BLaER1 treated with 17β-estradiol and CSF1 and Interleukin-3, amounts not matched to agents 10 nM and 100 nM (cell line): Measurements from ENCODE around the gene RPEL1.
"Not testable (repeated sequence)": the region's sequence is repeated elsewhere in the genome, so short reads cannot be mapped to it uniquely, and the experiment has no call there.

Source experiments
- H3K27ac ChIP-seq, 11 experiments: shearing (Covaris generic); formaldehyde crosslinking; 2 replicates each; pipeline ENCODE4 v1.8.1; 2022
- H3K27me3 ChIP-seq, 11 experiments: shearing (Covaris generic); formaldehyde crosslinking; 2 replicates each; pipeline ENCODE4 v1.8.1; 2022
- H3K36me3 ChIP-seq, 11 experiments: shearing (Covaris generic); formaldehyde crosslinking; 2 replicates each; pipeline ENCODE4 v1.8.1; 2022
- H3K4me1 ChIP-seq, 10 experiments: shearing (Covaris generic); formaldehyde crosslinking; 2 replicates each; pipeline ENCODE4 v1.8.1; 2022
- H3K4me2 ChIP-seq, 11 experiments: shearing (Covaris generic); formaldehyde crosslinking; 2 replicates each; pipeline ENCODE4 v1.8.1; 2022
- H3K4me3 ChIP-seq, 10 experiments: shearing (Covaris generic); formaldehyde crosslinking; 2 replicates each; pipeline ENCODE4 v1.8.1; 2022
- H3K9ac ChIP-seq, 11 experiments: shearing (Covaris generic); formaldehyde crosslinking; 2 replicates each; pipeline ENCODE4 v1.8.1; 2022
- H3K9me3 ChIP-seq, 11 experiments: shearing (Covaris generic); formaldehyde crosslinking; replicated peaks in 1 of 11; 2 replicates each; pipeline ENCODE4 v1.8.1; 2022
- H4K20me1 ChIP-seq, 11 experiments: shearing (Covaris generic); formaldehyde crosslinking; 2 replicates each; pipeline ENCODE4 v1.8.1; 2022
- Cebpa-rat ChIP-seq, 11 experiments: shearing (Covaris generic); IDR thresholded peaks; 2 replicates each; pipeline ENCODE4 v1.8.1; 2022

The RPEL1 gene

GRCh38 chr10:103207141-103207540 is 38.5 kb upstream of the RPEL1 start:
- Histone ChIP-seq H3K9me3 (peaks cover 37 to 58% (median 53%) of the 10 kb centered on the region in 11 experiments), H3K27me3 (no peaks in the 10 kb centered on the region), H3K4me1 (peaks cover 0 to 8% (median 0%) of the 10 kb centered on the region in 10 experiments; a peak in 7 of 20 replicates), H4K20me1 (no peaks in the 10 kb centered on the region), H3K4me2 (no peak overlapping the region), H3K27ac (no peak overlapping the region), H3K9ac (no peak overlapping the region), H3K36me3 (no peaks in the 10 kb centered on the region; a peak in 1 of 22 replicates), H3K4me3 (no peak overlapping the region)
- no peak for TF ChIP-seq Cebpa-rat (IDR thresholded peaks at IDR 0.05)

DNA sequence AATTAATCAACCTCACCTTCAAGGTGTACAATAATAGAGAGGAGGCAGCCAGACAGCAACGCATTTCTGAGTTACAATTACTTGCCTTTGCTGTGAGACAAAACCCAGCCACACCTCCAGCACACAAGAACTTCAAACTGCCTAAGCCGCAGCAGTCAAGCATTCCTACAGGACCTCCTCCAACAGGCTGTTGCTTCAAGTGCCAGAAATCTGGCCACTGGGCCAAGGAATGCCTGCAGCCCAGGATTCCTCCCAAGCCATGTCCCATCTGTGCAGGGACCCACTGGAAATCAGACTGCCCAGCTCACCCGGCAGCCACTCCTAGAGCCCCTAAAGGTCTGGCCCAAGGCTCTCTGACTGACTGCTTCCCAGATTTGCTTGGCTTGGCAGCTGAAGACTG is 38.0 kb upstream of the RPEL1 start:
- H3K27me3 ChIP-seq, H3K27ac ChIP-seq, H3K36me3 ChIP-seq: not testable (repeated sequence)

DNA sequence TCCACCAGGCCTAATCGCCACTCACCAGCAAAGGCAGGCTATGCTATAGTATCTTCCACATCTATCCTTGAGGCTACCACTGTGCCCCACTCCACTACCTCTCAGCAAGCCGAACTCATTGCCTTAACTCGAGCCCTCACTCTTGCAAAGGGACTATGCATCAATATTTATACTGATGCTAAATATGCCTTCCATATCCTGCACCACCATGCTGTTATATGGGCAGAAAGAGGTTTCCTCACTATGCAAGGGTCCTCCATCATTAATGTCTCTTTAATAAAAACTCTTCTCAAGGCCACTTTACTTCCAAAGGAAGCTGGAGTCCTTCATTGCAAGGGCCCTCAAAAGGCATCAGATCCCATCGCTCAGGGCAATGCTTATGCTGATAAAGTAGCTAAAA is 35.4 kb upstream of the RPEL1 start:
- not testable (repeated sequence) for H4K20me1 ChIP-seq, H3K27me3 ChIP-seq, H3K4me3 ChIP-seq, H3K4me1 ChIP-seq, H3K36me3 ChIP-seq, H3K4me2 ChIP-seq, H3K27ac ChIP-seq, H3K9ac ChIP-seq
- peaks cover 38 to 74% (median 56%) of the 10 kb centered on the region in 11 experiments for H3K9me3 ChIP-seq

More for the DNA sequence above, 38.0 kb upstream of the RPEL1 start:
- H4K20me1 ChIP-seq, H3K4me3 ChIP-seq, H3K4me2 ChIP-seq, H3K4me1 ChIP-seq, H3K9ac ChIP-seq: not testable (repeated sequence)
- H3K9me3 ChIP-seq, result peaks cover 38 to 63% (median 56%) of the 10 kb centered on the region in 11 experiments

DNA sequence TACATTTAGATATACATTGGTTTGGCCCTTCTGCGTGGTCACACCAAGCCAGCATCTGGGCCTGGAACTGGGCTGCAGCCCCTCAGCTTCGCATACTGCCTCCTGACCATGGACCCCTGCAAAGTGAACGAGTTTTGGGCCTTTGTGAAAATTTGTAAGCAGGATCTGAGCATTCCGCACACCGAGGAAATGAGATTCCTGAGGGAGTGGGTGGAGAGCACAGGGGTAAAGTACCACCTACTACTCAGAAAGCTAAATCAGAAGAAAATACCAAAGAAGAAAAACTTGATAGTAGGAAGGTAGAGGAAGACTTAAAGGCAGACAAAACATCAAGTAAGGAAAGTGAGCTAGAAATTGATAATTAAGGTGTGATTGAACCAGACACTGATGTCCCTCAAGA is 30.1 kb upstream of the RPEL1 start:
- Histone ChIP-seq H3K4me3 (no peak overlapping the region), H3K27me3 (no peaks in the 10 kb centered on the region), H3K9me3 (peaks cover 10 to 32% (median 19%) of the 10 kb centered on the region in 11 experiments), H3K4me2 (no peak overlapping the region), H3K9ac (no peak overlapping the region), H4K20me1 (no peaks in the 10 kb centered on the region), H3K27ac (no peak overlapping the region), H3K36me3 (no peaks in the 10 kb centered on the region), H3K4me1 (no peaks in the 10 kb centered on the region)
- no peak for TF ChIP-seq Cebpa-rat (IDR thresholded peaks at IDR 0.05)

GRCh38 chr10:103216362-103216761 is 29.3 kb upstream of the RPEL1 start:
- not testable (repeated sequence) for H3K27ac ChIP-seq, H3K9ac ChIP-seq, H3K4me2 ChIP-seq, H3K4me3 ChIP-seq, H3K36me3 ChIP-seq, H4K20me1 ChIP-seq, H3K27me3 ChIP-seq, H3K4me1 ChIP-seq
- H3K9me3 ChIP-seq, result peaks cover 3 to 28% (median 12%) of the 10 kb centered on the region in 11 experiments

- H3K9me3 ChIP-seq, result peaks cover 27 to 48% (median 32%) of the 10 kb centered on the region in 11 experiments
- no peak overlapping the region for H3K27ac ChIP-seq
- no peaks in the 10 kb centered on the region for H4K20me1 ChIP-seq
- peaks cover 0 to 32% (median 3%) of the 10 kb centered on the region in 10 experiments; a peak in 8 of 20 replicates for H3K4me1 ChIP-seq
- H3K27me3 ChIP-seq, result no peaks in the 10 kb centered on the region
- H3K4me3 ChIP-seq, result peak overlapping the region in 1 of 10 experiments; percentile 6; a peak in 1 of 20 replicates
- peak overlapping the region in 4 of 11 experiments; percentile 26 to 52 (median 41); a peak in 4 of 22 replicates for H3K4me2 ChIP-seq
- H3K36me3 ChIP-seq, result peaks cover 0 to 7% (median 0%) of the 10 kb centered on the region in 11 experiments; a peak in 1 of 22 replicates
- no peak overlapping the region for H3K9ac ChIP-seq
- TF ChIP-seq Cebpa-rat (IDR thresholded peaks at IDR 0.05), result no peak
Observed at GRCh38 chr10:103224133-103224532, 21.6 kb upstream of the RPEL1 start.

DNA sequence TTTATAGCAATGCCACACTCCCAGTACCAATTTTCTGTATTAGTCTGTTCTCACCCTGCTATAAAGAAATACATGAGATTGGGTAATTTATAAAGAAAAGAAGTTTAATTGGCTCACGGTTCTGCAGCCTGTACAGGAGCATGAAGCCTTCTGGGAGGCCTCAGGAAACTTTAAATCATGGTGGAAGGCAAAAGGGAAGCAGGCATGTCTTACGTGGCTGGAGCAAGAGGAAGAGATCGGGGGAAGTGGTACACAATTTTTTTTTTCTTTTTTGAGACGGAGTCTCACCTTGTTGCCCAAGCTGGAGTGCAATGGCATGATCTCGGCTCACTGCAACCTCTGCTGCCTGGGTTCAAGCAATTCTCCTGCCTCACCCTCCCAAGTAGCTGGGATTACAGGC is 21.0 kb upstream of the RPEL1 start:
- not testable (repeated sequence) for H3K9ac ChIP-seq, H3K27me3 ChIP-seq, H4K20me1 ChIP-seq, H3K36me3 ChIP-seq
- Histone ChIP-seq H3K4me3 (0 out of 20 replicates have a peak overlapping the region, but pooled peaks of 1 of the 10 experiments have one; percentile 7), H3K4me1 (peaks cover 0 to 32% (median 3%) of the 10 kb centered on the region in 10 experiments; a peak in 8 of 20 replicates), H3K9me3 (peaks cover 27 to 48% (median 32%) of the 10 kb centered on the region in 11 experiments), H3K27ac (peak overlapping the region in 3 of 11 experiments; percentile 10 to 26 (median 10); a peak in 3 of 22 replicates), H3K4me2 (peak overlapping the region in 4 of 11 experiments; percentile 26 to 52 (median 41); a peak in 7 of 22 replicates)

GRCh38 chr10:103225939-103226338 is 19.7 kb upstream of the RPEL1 start:
- peaks cover 0 to 7% (median 0%) of the 10 kb centered on the region in 11 experiments; a peak in 1 of 22 replicates for H3K36me3 ChIP-seq
- no peaks in the 10 kb centered on the region for H4K20me1 ChIP-seq
- peaks cover 27 to 48% (median 32%) of the 10 kb centered on the region in 11 experiments for H3K9me3 ChIP-seq
- no peak for TF ChIP-seq Cebpa-rat (IDR thresholded peaks at IDR 0.05)
- peak overlapping the region in 2 of 11 experiments; percentile 50 to 52; a peak in 4 of 22 replicates for H3K4me2 ChIP-seq
- H3K4me3 ChIP-seq, result no peak overlapping the region
- no peak overlapping the region for H3K9ac ChIP-seq
- peaks cover 0 to 32% (median 3%) of the 10 kb centered on the region in 10 experiments; a peak in 8 of 20 replicates for H3K4me1 ChIP-seq
- H3K27ac ChIP-seq, result no peak overlapping the region
- no peaks in the 10 kb centered on the region for H3K27me3 ChIP-seq

GRCh38 chr10:103227416-103227815 is 18.3 kb upstream of the RPEL1 start:
- H3K36me3 ChIP-seq, result peaks cover 0 to 7% (median 0%) of the 10 kb centered on the region in 11 experiments; a peak in 1 of 22 replicates
- no peak overlapping the region for H3K27ac ChIP-seq
- H3K27me3 ChIP-seq, result no peaks in the 10 kb centered on the region
- H3K4me3 ChIP-seq, result no peak overlapping the region
- no peaks in the 10 kb centered on the region for H4K20me1 ChIP-seq
- peaks cover 0 to 32% (median 3%) of the 10 kb centered on the region in 10 experiments; a peak in 8 of 20 replicates for H3K4me1 ChIP-seq
- no peak for TF ChIP-seq Cebpa-rat (IDR thresholded peaks at IDR 0.05)
- H3K4me2 ChIP-seq, result no peak overlapping the region
- H3K9me3 ChIP-seq, result peaks cover 20 to 35% (median 31%) of the 10 kb centered on the region in 11 experiments
- no peak overlapping the region for H3K9ac ChIP-seq

- Histone ChIP-seq H3K36me3 (no peaks in the 10 kb centered on the region), H3K9me3 (no peaks in the 10 kb centered on the region), H3K27ac (no peak overlapping the region), H3K4me1 (peaks cover 0 to 8% (median 4%) of the 10 kb centered on the region in 10 experiments; a peak in 8 of 20 replicates), H3K9ac (no peak overlapping the region), H3K4me2 (no peak overlapping the region), H3K27me3 (no peaks in the 10 kb centered on the region), H4K20me1 (no peaks in the 10 kb centered on the region), H3K4me3 (no peak overlapping the region)
- TF ChIP-seq Cebpa-rat (IDR thresholded peaks at IDR 0.05), result no peak
Observed at GRCh38 chr10:103231047-103231551, 14.6 kb upstream of the RPEL1 start.
